HepG2 (cell line): ENCODE data around the gene TARM1. TPM values are rescaled to one million over a fixed set of nuclear protein-coding genes. Genes with fewer than 3 reads are reported as not detected.

Experiments
- ATAC-seq: fragments of 200-7000 bp; cut with Tn5 transposase; 3 replicates; pipeline ENCODE4 v1.9.1; 2020; ENCODE audit warnings: mild to moderate bottlenecking, moderate library complexity
- BruUV-seq: library from RNA; stranded (reverse); fragments of 400-500 nt; replicated peaks from 2 replicates; lab custom pipeline; 2021; lab: Mats Ljungman, UMichigan
- CTCF ChIA-PET: fragments of 300-600 bp; formaldehyde crosslinking; extraction: SDS; loops from one replicate; lab custom pipeline; 2021; ENCODE audit warnings: low total read pairs, inconsistent platforms, low intra/inter-chr PET ratio; lab: Yijun Ruan, JAX
- POLR2A ChIA-PET: fragments of 350-600 bp; sonication (Branson Sonifier 250); formaldehyde crosslinking; loops from one replicate; lab custom pipeline; 2020; ENCODE audit warnings: antibody characterized with exemption, inconsistent platforms; lab: Yijun Ruan, JAX
- DNase-seq: peaks from one replicate; pipeline ENCODE4 v3.0.0-alpha.2; 2015; ENCODE audit warnings: low spot score
- FAIRE-seq: peaks from 3 replicates; lab custom pipeline; 2011; peaks lifted over from hg19 to GRCh38; lab: Jason Lieb, UNC
- H2AFZ ChIP-seq: one replicate; pipeline ENCODE4 v1.6.1; 2011; ENCODE audit warnings: low read length, inconsistent platforms
- H3K27ac ChIP-seq: fragments of 300-600 bp; 3 replicates; pipeline ENCODE4 v1.8.0; 2011; ENCODE audit warnings: mixed run types, mild to moderate bottlenecking, mixed read lengths, low read length, inconsistent platforms; ENCODE audit not compliant: insufficient read depth; ENCODE audit errors: extremely low read length
- H3K27me3 ChIP-seq, 2 experiments: fragments of 200-600 bp in 1 of 2; 2 replicates in 1 of 2; 3 replicates in 1 of 2; pipeline versions ENCODE4 v1.6.0 to v1.8.0; 2011; ENCODE audit warnings: low read length in 2 of 2, mild to moderate bottlenecking in 2 of 2, moderate library complexity in 2 of 2, inconsistent platforms in 1 of 2; ENCODE audit not compliant: insufficient read depth in 2 of 2, control insufficient read depth in 1 of 2
- H3K36me3 ChIP-seq, 2 experiments: fragments of 200-600 bp in 1 of 2; replicated peaks in 1 of 2; 2 replicates in 1 of 2; 3 replicates in 1 of 2; pipeline versions ENCODE4 v1.5.1 to v1.8.0; 2011; ENCODE audit warnings: low read length in 2 of 2, inconsistent platforms in 1 of 2; ENCODE audit not compliant: insufficient read depth in 2 of 2, control insufficient read depth in 1 of 2
- H3K4me1 ChIP-seq: 2 replicates; pipeline ENCODE4 v1.5.1; 2012; ENCODE audit warnings: low read length, inconsistent platforms; ENCODE audit not compliant: insufficient read depth
- H3K4me2 ChIP-seq: 2 replicates; pipeline ENCODE4 v1.6.0; 2011; ENCODE audit warnings: low read depth, low read length, inconsistent platforms
- H3K4me3 ChIP-seq, 3 experiments: fragments of 200-600 bp in 1 of 3; sonication (generic), shearing (Covaris generic) in 1 of 3; replicated peaks in 1 of 3; 2 replicates each; pipeline ENCODE4 v1.5.1; 2011 to 2016; ENCODE audit warnings: low read length in 3 of 3, inconsistent platforms in 2 of 3, low read depth in 2 of 3, mild to moderate bottlenecking in 2 of 3, control low read depth in 1 of 3, mixed read lengths in 1 of 3; ENCODE audit not compliant: insufficient read depth in 1 of 3
- H3K79me2 ChIP-seq: one replicate; pipeline ENCODE4 v1.6.1; 2011; ENCODE audit warnings: low read length, inconsistent platforms; ENCODE audit not compliant: insufficient read depth
- H3K9ac ChIP-seq: 2 replicates; pipeline ENCODE4 v1.6.0; 2011; ENCODE audit warnings: mild to moderate bottlenecking, low read depth, low read length, inconsistent platforms; ENCODE audit not compliant: insufficient read depth
- H3K9me3 ChIP-seq: 2 replicates; pipeline ENCODE4 v1.5.1; 2012; ENCODE audit warnings: mild to moderate bottlenecking, low read length
- H4K20me1 ChIP-seq: 2 replicates; pipeline ENCODE4 v1.6.0; 2011; ENCODE audit warnings: inconsistent platforms, mild to moderate bottlenecking, low read length, moderate library complexity; ENCODE audit not compliant: insufficient read depth
- ERF ChIP-seq: IDR thresholded peaks from 2 replicates; pipeline ENCODE4 v1.6.1; 2018; ENCODE audit warnings: missing biosample characterization, missing genetic modification reagents
- HDAC2 ChIP-seq: sonication (generic); formaldehyde crosslinking; IDR thresholded peaks from 2 replicates; pipeline ENCODE4 v1.4.0; 2020; ENCODE audit warnings: missing genetic modification reagents
- JUND ChIP-seq: sonication (generic); formaldehyde crosslinking; IDR thresholded peaks from 2 replicates; pipeline ENCODE4 v1.8.0; 2022; ENCODE audit warnings: mild to moderate bottlenecking, missing genetic modification reagents
- NR2F1 ChIP-seq, 2 experiments: fragments of 450-650 bp in 1 of 2; formaldehyde crosslinking in 1 of 2; IDR thresholded peaks; 2 replicates each; pipeline versions ENCODE4 v1.5.0 to v1.6.1; 2016 to 2020; ENCODE audit warnings: mild to moderate bottlenecking in 1 of 2, missing compliant biosample characterization in 1 of 2, missing genetic modification reagents in 1 of 2, moderate library complexity in 1 of 2
- TEF ChIP-seq: sonication (generic); formaldehyde crosslinking; IDR thresholded peaks from 2 replicates; pipeline ENCODE4 v1.5.0; 2020; ENCODE audit warnings: missing genetic modification reagents
- ZBTB2 ChIP-seq: sonication (generic); formaldehyde crosslinking; IDR thresholded peaks from 2 replicates; pipeline ENCODE4 v1.8.0; 2022; ENCODE audit warnings: low read depth, missing genetic modification reagents
- ZBTB42 ChIP-seq: sonication (generic); formaldehyde crosslinking; IDR thresholded peaks from 2 replicates; pipeline ENCODE4 v1.5.0; 2020; ENCODE audit warnings: mild to moderate bottlenecking, missing genetic modification reagents
- ZNF136 ChIP-seq: sonication (generic); formaldehyde crosslinking; IDR thresholded peaks from 2 replicates; pipeline ENCODE4 v1.8.1; 2022; ENCODE audit warnings: low read depth, mild to moderate bottlenecking, moderate library complexity, missing genetic modification reagents
- ZNF275 ChIP-seq: sonication (generic); formaldehyde crosslinking; IDR thresholded peaks from 2 replicates; pipeline ENCODE4 v1.8.0; 2022; ENCODE audit warnings: missing genetic modification reagents, mild to moderate bottlenecking, inconsistent platforms, borderline replicate concordance
- ZNF343 ChIP-seq: sonication (generic); formaldehyde crosslinking; IDR thresholded peaks from 2 replicates; pipeline ENCODE4 v1.4.0; 2020; ENCODE audit warnings: mild to moderate bottlenecking, missing genetic modification reagents
- ZNF407 ChIP-seq: sonication (generic); formaldehyde crosslinking; IDR thresholded peaks from one replicate; pipeline ENCODE4 v1.5.1; 2020; ENCODE audit warnings: mild to moderate bottlenecking, missing genetic modification reagents; ENCODE audit errors: not compliant biosample characterization
- ZNF644 ChIP-seq: IDR thresholded peaks from 2 replicates; pipeline ENCODE4 v1.6.1; 2016; ENCODE audit warnings: low read depth
- WGBS: methylation state at CpG from one replicate; pipeline ENCODE4 v1.1.6; 2017; ENCODE audit warnings: low lambda C conversion rate; 5-methylcytosine and 5-hydroxymethylcytosine counted together
- in situ Hi-C: cut with HindIII; loops from 2 replicates; pipeline ENCODE4 v1.10.0; 2017; ENCODE audit warnings: low pct_unique_long_range_greater_than_20kb; ENCODE audit not compliant: extremely low pct_ligation_motif_present
- intact Hi-C: fragments of 100-400 bp; cut with micrococcal nuclease; formaldehyde crosslinking; loops from one replicate; pipeline ENCODE4 v1.10.0; 2022; ENCODE audit not compliant: unreplicated experiment
- polyA plus RNA-seq, 8 experiments: library from polyadenylated mRNA; depleted of rRNA in 3 of 8; stranded (reverse) in 7 of 8; unstranded in 1 of 8; fragments of >200 nt; fragmentation: Illumina TruSeq in 4 of 8; extraction: Trizol in 4 of 8; gene quantifications; 2 replicates each; pipeline versions ENCODE4 v1.2.1 to v1.2.3, GENCODE V29; 2011 to 2016; ENCODE audit warnings: low read depth in 4 of 8, missing spikeins in 1 of 8, mixed read lengths in 1 of 8; ENCODE audit not compliant: insufficient read depth in 1 of 8
- total RNA-seq, 5 experiments: library from RNA; depleted of rRNA; stranded (reverse); fragments of >200 nt; fragmentation: Illumina TruSeq; extraction: Trizol; gene quantifications; 2 replicates each; pipeline ENCODE4 v1.2.3, GENCODE V29; 2016; ENCODE audit warnings: low read depth in 1 of 5

Gene TARM1
- total and polyA plus RNA-seq, 2 of the 13 experiments (the other 11 are each of a cell fraction or from before 2014, with no cell fraction given): not detected

- ChIA-PET POLR2A (interaction anchor here (0.7 kb wide), 1 partner anchor 84 kb away, joined by 3 read pairs; the partner anchor contains the start of gene MBOAT7), CTCF (no interaction called here)
- FAIRE-seq (no peak), DNase-seq (no peak), ATAC-seq (no peak)
- Histone ChIP-seq H3K4me3 (no peak overlapping the region), H3K27me3 (no peaks in the 10 kb centered on the region; a peak in 1 of 5 replicates), H3K36me3 (peaks cover 11 to 37% of the 10 kb centered on the region in 2 experiments; a peak in 4 of 5 replicates), H3K4me1 (peaks cover 17% of the 10 kb centered on the region), H3K4me2 (no peak overlapping the region), H3K79me2 (peaks cover 9% of the 10 kb centered on the region), H4K20me1 (no peaks in the 10 kb centered on the region), H3K27ac (no peak overlapping the region), H3K9me3 (no peaks in the 10 kb centered on the region), H3K9ac (no peak overlapping the region), H2AFZ (no peak overlapping the region)
- in situ Hi-C loops: no loop called here
- intact Hi-C loops: no loop called here
- BruUV-seq: no TSS peak
- WGBS: 95% methylated on average over 11 of the region's 11 CpGs
- no peak for TF ChIP-seq HDAC2
- no peak for TF ChIP-seq NR2F1 (CRISPR knock-in tag; IDR thresholded peaks at IDR 0.05)
- TF ChIP-seq JUND (CRISPR knock-in tag): no peak
- TF ChIP-seq ZBTB2 (CRISPR knock-in tag): no peak
- no peak for TF ChIP-seq ZNF136 (CRISPR knock-in tag)
- TF ChIP-seq ZNF275: no peak
- TF ChIP-seq ZBTB42 (CRISPR knock-in tag): no peak
- no peak for TF ChIP-seq ZNF343 (CRISPR knock-in tag)
- no peak for TF ChIP-seq ZNF407 (CRISPR knock-in tag)
- no peak for TF ChIP-seq ZNF644
- no peak for TF ChIP-seq TEF (CRISPR knock-in tag)
- no peak for TF ChIP-seq ERF
These were observed 24.0 kb upstream of the TARM1 start for GRCh38 chr19:54104998-54105715.
